Panc1 (cell line): ENCODE measurements around the gene HOXA7. TPM values are rescaled to one million over a fixed set of nuclear protein-coding genes. Genes with fewer than 3 reads are reported as not detected.

Experiments
- ATAC-seq: fragments of 200-7000 bp; cut with Tn5 transposase; 2 replicates; pipeline ENCODE4 v1.9.1; 2020; ENCODE audit warnings: mild to moderate bottlenecking, moderate library complexity
- BruUV-seq: library from RNA; stranded (reverse); fragments of 400-500 nt; replicated peaks from 2 replicates; lab custom pipeline; 2021; lab: Mats Ljungman, UMichigan
- CTCF ChIA-PET: fragments of 300-600 bp; sonication (Branson Sonifier 250); formaldehyde crosslinking; loops from one replicate; lab custom pipeline; 2022; ENCODE audit warnings: antibody characterized with exemption; lab: Charles Lee
- POLR2A ChIA-PET: fragments of 300-600 bp; sonication (Branson Sonifier 250); formaldehyde crosslinking; loops from one replicate; lab custom pipeline; 2022; ENCODE audit warnings: antibody characterized with exemption; lab: Charles Lee
- DNase-seq: peaks from one replicate; pipeline ENCODE4 v3.0.0-alpha.2; 2010; ENCODE audit warnings: low read depth, low spot score
- H3K27ac ChIP-seq: 2 replicates; pipeline ENCODE4 v1.5.1; 2011; ENCODE audit warnings: mild to moderate bottlenecking, low read length, inconsistent platforms
- H3K27me3 ChIP-seq: fragments of 200-500 bp; sonication (Bioruptor generic); 2 replicates; pipeline ENCODE4 v1.6.0; 2014; ENCODE audit warnings: low read length, inconsistent platforms; ENCODE audit not compliant: control insufficient read depth, insufficient read depth
- H3K36me3 ChIP-seq: fragments of 200-500 bp; sonication (Bioruptor generic); 2 replicates; pipeline ENCODE4 v1.5.1; 2014; ENCODE audit warnings: inconsistent platforms, mild to moderate bottlenecking, low read length, moderate library complexity; ENCODE audit not compliant: control insufficient read depth, insufficient read depth
- H3K4me1 ChIP-seq: 2 replicates; pipeline ENCODE4 v1.5.1; 2011; ENCODE audit warnings: inconsistent platforms, mild to moderate bottlenecking, low read length, moderate library complexity; ENCODE audit not compliant: control insufficient read depth, insufficient read depth
- H3K4me3 ChIP-seq, 2 experiments: 2 replicates each; pipeline ENCODE4 v1.5.1; 2011 to 2012; ENCODE audit warnings: low read depth in 2 of 2, low read length in 2 of 2, mild to moderate bottlenecking in 2 of 2, inconsistent platforms in 1 of 2, moderate library complexity in 1 of 2
- H3K9me3 ChIP-seq: fragments of 200-500 bp; sonication (Bioruptor generic); 2 replicates; pipeline ENCODE4 v1.5.1; 2014; ENCODE audit warnings: low read depth, mild to moderate bottlenecking, inconsistent platforms, low read length, moderate library complexity; ENCODE audit not compliant: control insufficient read depth, insufficient read depth
- POLR2AphosphoS5 ChIP-seq: IDR thresholded peaks from 2 replicates; pipeline ENCODE4 v1.6.1; 2012; ENCODE audit warnings: mild to moderate bottlenecking, low read depth, low read length, moderate library complexity
- SIN3A ChIP-seq: IDR thresholded peaks from 2 replicates; pipeline ENCODE4 v1.6.1; 2012; ENCODE audit warnings: low read depth, mild to moderate bottlenecking, low read length, moderate library complexity, borderline replicate concordance; ENCODE audit not compliant: insufficient read depth
- TCF7L2 ChIP-seq: IDR thresholded peaks from 2 replicates; pipeline ENCODE4 v1.6.1; 2011; ENCODE audit warnings: mild to moderate bottlenecking, low read depth, low read length, inconsistent platforms
- in situ Hi-C: cut with HindIII; loops from 2 replicates; pipeline ENCODE4 v1.10.0; 2016; ENCODE audit warnings: low sequenced_read_pairs, low pct_unique_long_range_greater_than_20kb
- intact Hi-C: fragments of 100-400 bp; cut with micrococcal nuclease; formaldehyde crosslinking; loops from one replicate; pipeline ENCODE4 v1.10.0; 2022; ENCODE audit not compliant: unreplicated experiment
- total RNA-seq: library from RNA; stranded (reverse); gene quantifications from one replicate; pipeline ENCODE4 v1.2.1, GENCODE V29; 2021; ENCODE audit not compliant: unreplicated experiment
- TF ChIP-seq, protein P1 (sequence below): fragments of 450-650 bp; IDR thresholded peaks from 2 replicates; pipeline ENCODE4 v1.5.1; 2017; ENCODE audit warnings: mild to moderate bottlenecking
- TF ChIP-seq, protein P2 (sequence below), 2 experiments: IDR thresholded peaks; 2 replicates each; pipeline ENCODE4 v1.6.1; 2011 to 2012; ENCODE audit warnings: low read depth in 2 of 2, control low read depth in 1 of 2, low read length in 1 of 2, mild to moderate bottlenecking in 1 of 2, moderate library complexity in 1 of 2; ENCODE audit not compliant: insufficient read depth in 1 of 2

The HOXA7 gene
- total RNA-seq, 1 experiment from 2014 or later = not detected

DNA sequence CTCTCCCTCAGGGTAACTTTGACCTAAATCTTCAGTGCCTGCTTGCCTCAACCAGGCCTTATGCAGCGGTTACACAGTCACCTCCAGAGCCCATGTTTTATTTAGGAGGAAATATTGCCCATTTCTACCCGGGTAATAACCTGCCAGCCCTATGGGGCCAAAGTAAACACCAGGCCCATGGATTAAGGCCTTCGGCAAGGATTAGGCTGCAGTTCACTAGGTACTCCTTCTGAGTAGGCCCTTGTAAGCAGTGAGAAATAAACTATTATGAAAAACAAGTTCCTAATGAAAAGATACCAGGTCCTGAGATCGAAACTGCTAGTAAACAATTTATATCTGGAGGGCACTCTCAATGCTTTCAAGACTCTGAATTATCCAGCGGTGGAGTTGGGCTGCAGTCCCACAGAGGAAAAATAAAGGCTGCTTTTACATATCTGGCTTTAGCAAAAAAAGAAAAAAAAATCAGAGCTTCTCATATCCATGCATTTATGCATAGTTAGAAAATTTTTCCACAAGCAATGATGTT, 21.4 kb upstream of the HOXA7 start:
- no peaks in the 10 kb centered on the region for H3K27me3 ChIP-seq
- no peak for DNase-seq
- TF ChIP-seq POLR2AphosphoS5 = no peak
- no peak for TF ChIP-seq SIN3A
- TF ChIP-seq, protein P1, sequence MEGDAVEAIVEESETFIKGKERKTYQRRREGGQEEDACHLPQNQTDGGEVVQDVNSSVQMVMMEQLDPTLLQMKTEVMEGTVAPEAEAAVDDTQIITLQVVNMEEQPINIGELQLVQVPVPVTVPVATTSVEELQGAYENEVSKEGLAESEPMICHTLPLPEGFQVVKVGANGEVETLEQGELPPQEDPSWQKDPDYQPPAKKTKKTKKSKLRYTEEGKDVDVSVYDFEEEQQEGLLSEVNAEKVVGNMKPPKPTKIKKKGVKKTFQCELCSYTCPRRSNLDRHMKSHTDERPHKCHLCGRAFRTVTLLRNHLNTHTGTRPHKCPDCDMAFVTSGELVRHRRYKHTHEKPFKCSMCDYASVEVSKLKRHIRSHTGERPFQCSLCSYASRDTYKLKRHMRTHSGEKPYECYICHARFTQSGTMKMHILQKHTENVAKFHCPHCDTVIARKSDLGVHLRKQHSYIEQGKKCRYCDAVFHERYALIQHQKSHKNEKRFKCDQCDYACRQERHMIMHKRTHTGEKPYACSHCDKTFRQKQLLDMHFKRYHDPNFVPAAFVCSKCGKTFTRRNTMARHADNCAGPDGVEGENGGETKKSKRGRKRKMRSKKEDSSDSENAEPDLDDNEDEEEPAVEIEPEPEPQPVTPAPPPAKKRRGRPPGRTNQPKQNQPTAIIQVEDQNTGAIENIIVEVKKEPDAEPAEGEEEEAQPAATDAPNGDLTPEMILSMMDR = no peak
- TF ChIP-seq, protein P2, sequence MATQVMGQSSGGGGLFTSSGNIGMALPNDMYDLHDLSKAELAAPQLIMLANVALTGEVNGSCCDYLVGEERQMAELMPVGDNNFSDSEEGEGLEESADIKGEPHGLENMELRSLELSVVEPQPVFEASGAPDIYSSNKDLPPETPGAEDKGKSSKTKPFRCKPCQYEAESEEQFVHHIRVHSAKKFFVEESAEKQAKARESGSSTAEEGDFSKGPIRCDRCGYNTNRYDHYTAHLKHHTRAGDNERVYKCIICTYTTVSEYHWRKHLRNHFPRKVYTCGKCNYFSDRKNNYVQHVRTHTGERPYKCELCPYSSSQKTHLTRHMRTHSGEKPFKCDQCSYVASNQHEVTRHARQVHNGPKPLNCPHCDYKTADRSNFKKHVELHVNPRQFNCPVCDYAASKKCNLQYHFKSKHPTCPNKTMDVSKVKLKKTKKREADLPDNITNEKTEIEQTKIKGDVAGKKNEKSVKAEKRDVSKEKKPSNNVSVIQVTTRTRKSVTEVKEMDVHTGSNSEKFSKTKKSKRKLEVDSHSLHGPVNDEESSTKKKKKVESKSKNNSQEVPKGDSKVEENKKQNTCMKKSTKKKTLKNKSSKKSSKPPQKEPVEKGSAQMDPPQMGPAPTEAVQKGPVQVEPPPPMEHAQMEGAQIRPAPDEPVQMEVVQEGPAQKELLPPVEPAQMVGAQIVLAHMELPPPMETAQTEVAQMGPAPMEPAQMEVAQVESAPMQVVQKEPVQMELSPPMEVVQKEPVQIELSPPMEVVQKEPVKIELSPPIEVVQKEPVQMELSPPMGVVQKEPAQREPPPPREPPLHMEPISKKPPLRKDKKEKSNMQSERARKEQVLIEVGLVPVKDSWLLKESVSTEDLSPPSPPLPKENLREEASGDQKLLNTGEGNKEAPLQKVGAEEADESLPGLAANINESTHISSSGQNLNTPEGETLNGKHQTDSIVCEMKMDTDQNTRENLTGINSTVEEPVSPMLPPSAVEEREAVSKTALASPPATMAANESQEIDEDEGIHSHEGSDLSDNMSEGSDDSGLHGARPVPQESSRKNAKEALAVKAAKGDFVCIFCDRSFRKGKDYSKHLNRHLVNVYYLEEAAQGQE (IDR thresholded peaks at IDR 0.05; ENCODE audit: insufficient read depth in 1 of 2, low read depth in 2 of 2, low read length in 1 of 2) = no peak
- TF ChIP-seq TCF7L2 = no peak
- intact Hi-C loops (no loop called here), in situ Hi-C loops (no loop called here)
- ATAC-seq = no peak
- no peaks in the 10 kb centered on the region for H3K36me3 ChIP-seq
- H3K4me3 ChIP-seq = no peak overlapping the region
- POLR2A ChIA-PET = interaction anchor here (0.7 kb wide), 1 partner anchor 751 kb away, joined by 3 read pairs; no protein-coding TSS in a partner anchor
- H3K27ac ChIP-seq = no peak overlapping the region
- H3K4me1 ChIP-seq = peaks cover 11% of the 10 kb centered on the region; the same call in 1 of the 2 replicates
- no TSS peak for BruUV-seq
- CTCF ChIA-PET = no interaction called here
- no peaks in the 10 kb centered on the region for H3K9me3 ChIP-seq

DNA sequence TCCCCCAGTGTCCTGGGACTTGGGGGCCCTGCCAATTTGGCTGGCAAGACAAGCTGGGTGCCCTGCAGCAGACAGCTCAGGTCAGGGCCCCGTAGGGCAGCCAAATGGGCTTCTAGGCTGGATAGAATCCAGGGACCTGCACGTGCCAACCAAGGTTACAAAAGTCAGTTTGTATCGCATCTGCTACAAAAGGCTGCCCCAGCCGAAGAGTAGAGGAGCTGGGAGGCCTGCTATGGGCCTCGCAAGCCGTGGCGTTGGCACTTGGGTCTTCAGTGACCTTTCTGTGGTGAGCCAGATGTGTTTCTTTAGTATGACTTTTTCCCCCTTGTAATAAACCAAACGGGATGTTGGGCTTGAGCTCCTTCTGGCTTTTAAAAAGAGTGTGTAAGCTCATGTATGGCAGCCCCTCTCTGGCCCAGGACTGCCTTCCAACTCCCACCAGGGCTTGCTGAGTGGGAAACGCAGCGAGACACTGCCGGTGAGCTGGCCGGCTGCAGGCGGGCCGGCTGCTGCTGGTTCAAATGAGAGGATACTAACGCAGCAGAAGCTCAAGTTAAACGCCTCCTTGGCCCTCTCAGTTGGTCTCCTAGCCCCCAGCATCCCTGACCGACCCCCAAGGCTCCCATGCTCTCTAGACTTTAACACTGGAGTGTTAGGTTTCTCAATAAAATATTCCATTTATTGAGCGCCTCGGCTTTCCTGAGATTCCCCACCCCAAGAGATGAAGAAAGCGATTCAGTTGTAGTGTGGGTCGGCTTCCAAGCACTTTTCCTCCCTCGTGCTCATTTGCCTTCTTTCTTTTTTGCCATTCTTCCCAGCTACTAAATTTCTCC, 20.7 kb upstream of the HOXA7 start:
- H3K27ac ChIP-seq = no peak overlapping the region
- in situ Hi-C loops = no loop called here
- intact Hi-C loops = no loop called here
- TF ChIP-seq, protein P1 = no peak
- TF ChIP-seq, protein P2 (IDR thresholded peaks at IDR 0.05; ENCODE audit: insufficient read depth in 1 of 2, low read depth in 2 of 2, low read length in 1 of 2) = no peak
- TF ChIP-seq POLR2AphosphoS5 (no peak), SIN3A (no peak), TCF7L2 (no peak)
- CTCF ChIA-PET = no interaction called here
- H3K9me3 ChIP-seq = no peaks in the 10 kb centered on the region
- H3K36me3 ChIP-seq = no peaks in the 10 kb centered on the region
- no peak for ATAC-seq
- POLR2A ChIA-PET = no interaction called here
- no peaks in the 10 kb centered on the region for H3K27me3 ChIP-seq
- no TSS peak for BruUV-seq
- DNase-seq = no peak
- no peak overlapping the region for H3K4me3 ChIP-seq
- H3K4me1 ChIP-seq = peaks cover 11% of the 10 kb centered on the region; the same call in 1 of the 2 replicates
